ENCODE measurements around the gene SLC6A2. TPM values are rescaled to one million over a fixed set of nuclear protein-coding genes. Genes with fewer than 3 reads are reported as not detected.
"Not testable (repeated sequence)": the region's sequence is repeated elsewhere in the genome, so short reads cannot be mapped to it uniquely, and the experiment has no call there.

The SLC6A2 gene
- under 1 TPM in 1 of 6 donors, not detected in 5; 0.20 TPM for total RNA-seq

- no peak for TF ChIP-seq POLR2A (IDR thresholded peaks at IDR 0.05)
- TF ChIP-seq POLR2AphosphoS5 (IDR thresholded peaks at IDR 0.05) = no peak
- no peak for TF ChIP-seq EP300 (IDR thresholded peaks at IDR 0.05)
- TF ChIP-seq CTCF (IDR thresholded peaks at IDR 0.05) = no peak
- peak in 1 of 2 donors; percentile 53 for ATAC-seq (ENCODE audit: low FRiP score in 2 of 2)
- 2% methylated on average over 14 to 41 of the region's 71 CpGs for WGBS, 2 donors
- no peaks in the 10 kb centered on the region for H3K36me3 ChIP-seq
- H3K4me3 ChIP-seq = peak within 1 kb of the TSS in 3 of 4 donors; percentile 8 to 26 (median 23)
- peak in 1 of 2 donors; percentile 83 for DNase-seq
- H3K9me3 ChIP-seq = no peaks in the 10 kb centered on the region
- no peak within 1 kb of the TSS for H3K27ac ChIP-seq
- peaks cover 0 to 15% (median 8%) of the 10 kb centered on the region in 4 donors for H3K4me1 ChIP-seq
- H3K27me3 ChIP-seq = peaks cover 0 to 20% (median 8%) of the 10 kb centered on the region in 4 donors
Measured at GRCh38 chr16:55655897-55656681, at the start of gene SLC6A2. Gene SLC6A2, plus strand, starts transcription at chr16:55655988. Its CDS starts 707 bp downstream, at chr16:55656695.

GRCh38 chr16:55613613-55614335 lies 42.0 kb upstream of the SLC6A2 start:
- Histone ChIP-seq H3K27ac (no peak overlapping the region), H3K4me1 (no peaks in the 10 kb centered on the region), H3K4me3 (no peak overlapping the region), H3K27me3 (no peaks in the 10 kb centered on the region), H3K9me3 (no peaks in the 10 kb centered on the region), H3K36me3 (no peaks in the 10 kb centered on the region)
- 65 to 66% methylated on average over 6 of the region's 6 CpGs for WGBS, 2 donors
- ATAC-seq (ENCODE audit: low FRiP score in 2 of 2) (no peak), DNase-seq (no peak)
- TF ChIP-seq POLR2AphosphoS5 (IDR thresholded peaks at IDR 0.05) (no peak), CTCF (IDR thresholded peaks at IDR 0.05) (no peak), EP300 (IDR thresholded peaks at IDR 0.05) (no peak), POLR2A (IDR thresholded peaks at IDR 0.05) (no peak)

GRCh38 chr16:55615071-55615470 lies 40.7 kb upstream of the SLC6A2 start:
- WGBS, 2 donors = 66 to 73% methylated on average over 3 of the region's 3 CpGs
- no peaks in the 10 kb centered on the region for H3K36me3 ChIP-seq
- no peak for ATAC-seq (ENCODE audit: low FRiP score in 2 of 2)

GRCh38 chr16:55615670-55616069 lies 40.1 kb upstream of the SLC6A2 start:
- 87 to 88% methylated on average over 2 to 11 of the region's 11 CpGs for WGBS, 2 donors
- not testable (repeated sequence) for ATAC-seq (ENCODE audit: low FRiP score in 2 of 2); H3K4me3 ChIP-seq; H3K4me1 ChIP-seq; H3K36me3 ChIP-seq; H3K27ac ChIP-seq; H3K27me3 ChIP-seq; H3K9me3 ChIP-seq
- DNase-seq = peak in 1 of 2 donors; percentile 8

More at GRCh38 chr16:55615071-55615470, 40.7 kb upstream of the SLC6A2 start:
- H3K4me3 ChIP-seq = no peak overlapping the region
- no peaks in the 10 kb centered on the region for H3K4me1 ChIP-seq
- H3K9me3 ChIP-seq = no peaks in the 10 kb centered on the region
- TF ChIP-seq CTCF (IDR thresholded peaks at IDR 0.05) (no peak), POLR2A (IDR thresholded peaks at IDR 0.05) (no peak), POLR2AphosphoS5 (IDR thresholded peaks at IDR 0.05) (no peak), EP300 (IDR thresholded peaks at IDR 0.05) (no peak)
- H3K27ac ChIP-seq = no peak overlapping the region
- no peaks in the 10 kb centered on the region for H3K27me3 ChIP-seq
- DNase-seq = no peak

GRCh38 chr16:55621771-55622170 lies 34.0 kb upstream of the SLC6A2 start:
- no peak overlapping the region for H3K27ac ChIP-seq
- H3K9me3 ChIP-seq = no peaks in the 10 kb centered on the region
- DNase-seq (no peak), ATAC-seq (ENCODE audit: low FRiP score in 2 of 2) (no peak)
- no peaks in the 10 kb centered on the region for H3K4me1 ChIP-seq
- H3K27me3 ChIP-seq = no peaks in the 10 kb centered on the region
- no peaks in the 10 kb centered on the region for H3K36me3 ChIP-seq
- no peak for TF ChIP-seq CTCF (IDR thresholded peaks at IDR 0.05)
- no peak for TF ChIP-seq POLR2A (IDR thresholded peaks at IDR 0.05)
- TF ChIP-seq POLR2AphosphoS5 (IDR thresholded peaks at IDR 0.05) = no peak
- TF ChIP-seq EP300 (IDR thresholded peaks at IDR 0.05) = no peak
- H3K4me3 ChIP-seq = no peak overlapping the region

Data from upper lobe of left lung (tissue), 6 donors.